Trophoblast cell (in vitro differentiated cells and primary cell): Measurements from ENCODE around the gene XIRP1.
A peak's percentile ranks its signal among the peaks of the same experiment; 100 is the strongest.

ENCODE experiments used
- DNase-seq, 2 donors: peaks; one replicate each; pipeline ENCODE4 v3.0.0-alpha.2; 2016
- H2AFZ ChIP-seq: 2 replicates; pipeline ENCODE4 v1.6.1; 2013; ENCODE audit warnings: low read length, moderate library complexity, mild to moderate bottlenecking; ENCODE audit not compliant: insufficient read depth, poor library complexity
- H2AK5ac ChIP-seq: 2 replicates; pipeline ENCODE4 v1.6.1; 2013; ENCODE audit warnings: mild to moderate bottlenecking, low read length
- H2BK120ac ChIP-seq: 2 replicates; pipeline ENCODE4 v1.6.1; 2013; ENCODE audit warnings: low read length, mild to moderate bottlenecking, moderate library complexity; ENCODE audit not compliant: insufficient read depth, poor library complexity
- H2BK12ac ChIP-seq: 2 replicates; pipeline ENCODE4 v1.6.1; 2013; ENCODE audit warnings: mild to moderate bottlenecking, low read length, moderate library complexity
- H2BK5ac ChIP-seq: 2 replicates; pipeline ENCODE4 v1.6.1; 2013; ENCODE audit warnings: low read length, low read depth, moderate library complexity, mild to moderate bottlenecking; ENCODE audit not compliant: poor library complexity
- H3K14ac ChIP-seq: 2 replicates; pipeline ENCODE4 v1.6.1; 2013; ENCODE audit warnings: mild to moderate bottlenecking, low read length
- H3K18ac ChIP-seq: 2 replicates; pipeline ENCODE4 v1.6.1; 2013; ENCODE audit warnings: mild to moderate bottlenecking, low read length
- H3K23ac ChIP-seq: 2 replicates; pipeline ENCODE4 v1.6.1; 2013; ENCODE audit warnings: low read length
- H3K27ac ChIP-seq: 2 replicates; pipeline ENCODE4 v1.5.1; 2013; ENCODE audit warnings: low read depth, mild to moderate bottlenecking, inconsistent platforms, low read length, moderate library complexity
- H3K27me3 ChIP-seq: 2 replicates; pipeline ENCODE4 v1.6.1; 2013; ENCODE audit warnings: inconsistent platforms, mild to moderate bottlenecking, low read length, moderate library complexity; ENCODE audit not compliant: insufficient read depth
- H3K36me3 ChIP-seq, 2 experiments: 1 replicate in 1 of 2; 2 replicates in 1 of 2; pipeline ENCODE4 v1.6.1; 2013; ENCODE audit warnings: low read length in 2 of 2, mild to moderate bottlenecking in 2 of 2, moderate library complexity in 1 of 2; ENCODE audit not compliant: insufficient read depth in 2 of 2, control insufficient read depth in 1 of 2
- H3K4ac ChIP-seq: 2 replicates; pipeline ENCODE4 v1.6.1; 2013; ENCODE audit warnings: low read depth, mild to moderate bottlenecking, low read length, moderate library complexity
- H3K4me1 ChIP-seq, 2 experiments: 1 replicate in 1 of 2; 2 replicates in 1 of 2; pipeline ENCODE4 v1.6.1; 2013; ENCODE audit warnings: low read length in 2 of 2, mild to moderate bottlenecking in 2 of 2, moderate library complexity in 1 of 2; ENCODE audit not compliant: insufficient read depth in 2 of 2, control insufficient read depth in 1 of 2
- H3K4me2 ChIP-seq: 2 replicates; pipeline ENCODE4 v1.6.1; 2013; ENCODE audit warnings: inconsistent platforms, mild to moderate bottlenecking, low read length, moderate library complexity
- H3K4me3 ChIP-seq: 2 replicates; pipeline ENCODE4 v1.5.1; 2013; ENCODE audit warnings: mild to moderate bottlenecking, low read depth, low read length, inconsistent platforms
- H3K79me1 ChIP-seq: one replicate; pipeline ENCODE4 v1.6.1; 2013; ENCODE audit warnings: low read length
- H3K79me2 ChIP-seq: 2 replicates; pipeline ENCODE4 v1.6.1; 2013; ENCODE audit warnings: low read length, mild to moderate bottlenecking; ENCODE audit not compliant: control insufficient read depth, insufficient read depth, poor library complexity
- H3K9ac ChIP-seq: 2 replicates; pipeline ENCODE4 v1.6.1; 2013; ENCODE audit warnings: mild to moderate bottlenecking, low read length
- H3K9me3 ChIP-seq: 2 replicates; pipeline ENCODE4 v1.6.1; 2013; ENCODE audit warnings: low read depth, mild to moderate bottlenecking, control low read depth, inconsistent platforms, low read length; ENCODE audit not compliant: insufficient read depth
- H4K12ac ChIP-seq: 2 replicates; pipeline ENCODE4 v1.6.1; 2013; ENCODE audit warnings: low read depth, mild to moderate bottlenecking, low read length, moderate library complexity
- H4K8ac ChIP-seq: 2 replicates; pipeline ENCODE4 v1.6.1; 2013; ENCODE audit warnings: low read depth, mild to moderate bottlenecking, low read length, moderate library complexity
- H4K91ac ChIP-seq: one replicate; pipeline ENCODE4 v1.6.1; 2013; ENCODE audit warnings: low read depth, mild to moderate bottlenecking, low read length, moderate library complexity
- WGBS: extraction: QIAGEN DNeasy Blood & Tissue Kit; methylation state at CpG from one replicate; pipeline ENCODE4 v1.1.7; 2013; ENCODE audit warnings: missing lambda C conversion rate; ENCODE audit not compliant: insufficient read length, insufficient coverage; ENCODE audit errors: extremely low coverage; 5-methylcytosine and 5-hydroxymethylcytosine counted together

XIRP1 gene

GRCh38 chr3:39166932-39167532 lies 25.4 kb downstream of the XIRP1 start:
- no peak overlapping the region for H2BK12ac ChIP-seq
- H3K23ac ChIP-seq: no peak overlapping the region
- H4K8ac ChIP-seq: no peak overlapping the region
- H2AFZ ChIP-seq: no peak overlapping the region
- no peaks in the 10 kb centered on the region for H3K36me3 ChIP-seq
- no peak overlapping the region for H3K4me3 ChIP-seq
- H3K27me3 ChIP-seq: peaks cover 2% of the 10 kb centered on the region
- no peak overlapping the region for H3K27ac ChIP-seq
- H3K18ac ChIP-seq: no peak overlapping the region
- no peak overlapping the region for H3K9ac ChIP-seq
- no CpG with 5 or more reads among the region's 1 CpG for WGBS
- no peak overlapping the region for H4K12ac ChIP-seq
- H3K79me2 ChIP-seq: no peaks in the 10 kb centered on the region
- no peak overlapping the region for H2BK5ac ChIP-seq
- H3K4me2 ChIP-seq: no peak overlapping the region
- H2BK120ac ChIP-seq: no peak overlapping the region
- peaks cover under 1 to 5% of the 10 kb centered on the region in 2 experiments for H3K4me1 ChIP-seq
- no peak overlapping the region for H3K4ac ChIP-seq
- DNase-seq: peak in 1 of 2 donors; percentile 39
- H3K14ac ChIP-seq: no peak overlapping the region
- H4K91ac ChIP-seq: no peak overlapping the region
- H2AK5ac ChIP-seq: no peak overlapping the region
- no peaks in the 10 kb centered on the region for H3K9me3 ChIP-seq
- peaks cover 3% of the 10 kb centered on the region for H3K79me1 ChIP-seq

- WGBS: no CpG with 5 or more reads among the region's 3 CpGs
- no peak overlapping the region for H4K8ac ChIP-seq
Observed at GRCh38 chr3:39166134-39166710, 26.2 kb downstream of the XIRP1 start.

GRCh38 chr3:39165518-39165917 lies 26.9 kb downstream of the XIRP1 start:
- no peak overlapping the region for H3K9ac ChIP-seq
- H3K23ac ChIP-seq: no peak overlapping the region
- H3K36me3 ChIP-seq: no peaks in the 10 kb centered on the region
- H4K91ac ChIP-seq: no peak overlapping the region
- no peak overlapping the region for H2BK12ac ChIP-seq
- H3K4me3 ChIP-seq: no peak overlapping the region
- no peak for DNase-seq
- no peak overlapping the region for H3K14ac ChIP-seq
- H2BK120ac ChIP-seq: no peak overlapping the region
- H3K79me2 ChIP-seq: no peaks in the 10 kb centered on the region
- H3K4me2 ChIP-seq: no peak overlapping the region
- H3K79me1 ChIP-seq: peaks cover 3% of the 10 kb centered on the region
- H2AFZ ChIP-seq: no peak overlapping the region
- no peak overlapping the region for H3K27ac ChIP-seq
- H3K18ac ChIP-seq: no peak overlapping the region
- H3K9me3 ChIP-seq: no peaks in the 10 kb centered on the region
- peaks cover 0 to 5% of the 10 kb centered on the region in 2 experiments for H3K4me1 ChIP-seq
- peaks cover 2% of the 10 kb centered on the region for H3K27me3 ChIP-seq
- H2AK5ac ChIP-seq: no peak overlapping the region
- WGBS: no CpG with 5 or more reads among the region's 1 CpG
- H3K4ac ChIP-seq: no peak overlapping the region
- no peak overlapping the region for H4K12ac ChIP-seq
- H4K8ac ChIP-seq: no peak overlapping the region
- no peak overlapping the region for H2BK5ac ChIP-seq

More at GRCh38 chr3:39166134-39166710, 26.2 kb downstream of the XIRP1 start:
- Histone ChIP-seq H2AK5ac (no peak overlapping the region), H3K14ac (no peak overlapping the region), H3K36me3 (no peaks in the 10 kb centered on the region), H3K4ac (no peak overlapping the region), H3K27me3 (peaks cover 2% of the 10 kb centered on the region), H3K9me3 (no peaks in the 10 kb centered on the region), H3K4me3 (no peak overlapping the region), H4K12ac (no peak overlapping the region), H3K79me2 (no peaks in the 10 kb centered on the region), H2BK5ac (no peak overlapping the region), H3K23ac (no peak overlapping the region), H2AFZ (no peak overlapping the region), H3K18ac (no peak overlapping the region), H2BK12ac (no peak overlapping the region), H3K9ac (no peak overlapping the region), H3K4me2 (no peak overlapping the region), H2BK120ac (no peak overlapping the region), H3K4me1 (peaks cover 0 to 5% of the 10 kb centered on the region in 2 experiments), H4K91ac (no peak overlapping the region), H3K79me1 (peaks cover 3% of the 10 kb centered on the region), H3K27ac (no peak overlapping the region)
- DNase-seq: peak; percentile 81 to 92

GRCh38 chr3:39164414-39164813 lies 28.0 kb downstream of the XIRP1 start:
- H3K14ac ChIP-seq: no peak overlapping the region
- H3K4me1 ChIP-seq: peaks cover 0 to 5% of the 10 kb centered on the region in 2 experiments
- H3K4me3 ChIP-seq: no peak overlapping the region
- no peak overlapping the region for H4K12ac ChIP-seq
- H3K79me2 ChIP-seq: no peaks in the 10 kb centered on the region
- H3K4ac ChIP-seq: no peak overlapping the region
- H2AK5ac ChIP-seq: no peak overlapping the region
- H3K9ac ChIP-seq: no peak overlapping the region
- no peak overlapping the region for H3K23ac ChIP-seq
- no peak overlapping the region for H3K18ac ChIP-seq
- no peak for DNase-seq
- H3K36me3 ChIP-seq: no peaks in the 10 kb centered on the region
- H3K27ac ChIP-seq: no peak overlapping the region
- no peak overlapping the region for H2BK120ac ChIP-seq
- H4K8ac ChIP-seq: no peak overlapping the region
- H3K27me3 ChIP-seq: peaks cover 2% of the 10 kb centered on the region
- no peak overlapping the region for H4K91ac ChIP-seq
- no peaks in the 10 kb centered on the region for H3K9me3 ChIP-seq
- no peak overlapping the region for H2BK12ac ChIP-seq
- H3K79me1 ChIP-seq: peaks cover 3% of the 10 kb centered on the region
- H3K4me2 ChIP-seq: no peak overlapping the region
- WGBS: no CpG with 5 or more reads among the region's 3 CpGs
- H2BK5ac ChIP-seq: no peak overlapping the region
- no peak overlapping the region for H2AFZ ChIP-seq
